ENCODE measurements around the gene CSRNP3.

DNA sequence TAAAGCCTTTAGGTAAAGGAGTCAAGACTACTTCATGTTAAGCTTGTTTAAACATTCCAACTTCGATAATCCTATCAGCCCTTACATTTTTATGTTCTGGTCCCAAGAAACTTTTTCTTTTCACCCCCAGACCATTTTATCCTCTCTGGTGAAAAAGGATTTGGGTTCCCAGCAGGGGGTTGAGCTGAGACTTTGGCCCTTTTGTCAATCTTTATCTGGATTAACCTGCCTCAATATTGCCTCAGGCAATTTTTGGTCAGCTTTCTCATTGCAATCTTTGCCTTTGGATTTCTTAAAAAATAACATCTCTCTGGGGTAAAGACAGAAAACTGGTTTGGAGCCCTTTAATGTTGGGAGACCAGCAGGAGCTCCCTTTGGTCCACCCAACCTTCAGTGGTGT lies 33.9 kb upstream of the CSRNP3 start:
- TF ChIP-seq, protein P1, sequence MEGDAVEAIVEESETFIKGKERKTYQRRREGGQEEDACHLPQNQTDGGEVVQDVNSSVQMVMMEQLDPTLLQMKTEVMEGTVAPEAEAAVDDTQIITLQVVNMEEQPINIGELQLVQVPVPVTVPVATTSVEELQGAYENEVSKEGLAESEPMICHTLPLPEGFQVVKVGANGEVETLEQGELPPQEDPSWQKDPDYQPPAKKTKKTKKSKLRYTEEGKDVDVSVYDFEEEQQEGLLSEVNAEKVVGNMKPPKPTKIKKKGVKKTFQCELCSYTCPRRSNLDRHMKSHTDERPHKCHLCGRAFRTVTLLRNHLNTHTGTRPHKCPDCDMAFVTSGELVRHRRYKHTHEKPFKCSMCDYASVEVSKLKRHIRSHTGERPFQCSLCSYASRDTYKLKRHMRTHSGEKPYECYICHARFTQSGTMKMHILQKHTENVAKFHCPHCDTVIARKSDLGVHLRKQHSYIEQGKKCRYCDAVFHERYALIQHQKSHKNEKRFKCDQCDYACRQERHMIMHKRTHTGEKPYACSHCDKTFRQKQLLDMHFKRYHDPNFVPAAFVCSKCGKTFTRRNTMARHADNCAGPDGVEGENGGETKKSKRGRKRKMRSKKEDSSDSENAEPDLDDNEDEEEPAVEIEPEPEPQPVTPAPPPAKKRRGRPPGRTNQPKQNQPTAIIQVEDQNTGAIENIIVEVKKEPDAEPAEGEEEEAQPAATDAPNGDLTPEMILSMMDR (IDR thresholded peaks at IDR 0.05): no peak
- TF ChIP-seq POLR2A (IDR thresholded peaks at IDR 0.05): no peak

Data from uterus (tissue), 2 donors.